Transverse colon (tissue), 3 donors: ENCODE measurements around the gene SLC5A3.

ENCODE experiments used
- CTCF ChIP-seq, 5 experiments: fragments of 200-600 bp in 3 of 5; fragments of 450-650 bp in 2 of 5; sonication (generic) in 3 of 5; IDR thresholded peaks; 1 replicate in 2 of 5; 2 replicates in 3 of 5; pipeline ENCODE4 v1.5.1; 2016 to 2017; ENCODE audit warnings: antibody characterized with exemption in 5 of 5, inconsistent platforms in 3 of 5, mild to moderate bottlenecking in 2 of 5, moderate library complexity in 1 of 5
- EP300 ChIP-seq: sonication (generic); formaldehyde crosslinking; IDR thresholded peaks from one replicate; pipeline ENCODE4 v1.6.1; 2017; ENCODE audit warnings: antibody characterized with exemption, low read depth
- POLR2A ChIP-seq: fragments of 450-650 bp; IDR thresholded peaks from one replicate; pipeline ENCODE4 v1.6.1; 2016; ENCODE audit warnings: antibody characterized with exemption, mild to moderate bottlenecking, moderate library complexity

- TF ChIP-seq CTCF (IDR thresholded peaks at IDR 0.05) (no peak), EP300 (no peak), POLR2A (no peak)
Observed at GRCh38 chr21:34116569-34116968, 43.2 kb downstream of the SLC5A3 start.
